ENCODE results near the gene SASH1.

- TF ChIP-seq CTCF (IDR thresholded peaks at IDR 0.05; ENCODE audit: extremely low read depth in 1 of 2, insufficient read depth in 1 of 2, low read depth in 1 of 2, low read length in 2 of 2) = no peak
- no peak for TF ChIP-seq MAX (IDR thresholded peaks at IDR 0.05; ENCODE audit: insufficient read depth, insufficient read length)
- no peak for TF ChIP-seq POLR2A (IDR thresholded peaks at IDR 0.05; ENCODE audit: low read depth, low read length)
- TF ChIP-seq MYC (IDR thresholded peaks at IDR 0.05; ENCODE audit: low read depth, low read length) = no peak
- TF ChIP-seq EZH2 (IDR thresholded peaks at IDR 0.05; ENCODE audit: borderline replicate concordance, low read depth, low read length, severe bottlenecking) = no peak
- no peak for TF ChIP-seq POLR2AphosphoS5 (IDR thresholded peaks at IDR 0.05; ENCODE audit: insufficient read depth, low read depth, low read length)
- TF ChIP-seq GATA2 (IDR thresholded peaks at IDR 0.05; ENCODE audit: insufficient read depth, insufficient read length, low read depth, low read length) = no peak
Measured at GRCh38 chr6:148465670-148466069, 123.0 kb downstream of the SASH1 start.

Data from endothelial cell of umbilical vein (primary cell).